Stimulated activated naive CD8-positive, alpha-beta T cell treated with anti-CD3 and anti-CD28 coated beads, Interleukin-15, Interleukin-2, amounts not matched to agents 100 ng/mL and 50 ng/mL, for 24 hours (primary cell): ENCODE data around the gene H2AZ2.
A peak's percentile ranks its signal among the peaks of the same experiment; 100 is the strongest.
"Not testable (repeated sequence)": the region's sequence is repeated elsewhere in the genome, so short reads cannot be mapped to it uniquely, and the experiment has no call there.

Source experiments
- H3K27ac Mint-ChIP-seq: one replicate; pipeline ENCODE4 v1.8.0; 2021; ENCODE audit warnings: mild to moderate bottlenecking, mixed read lengths
- H3K27me3 Mint-ChIP-seq: one replicate; pipeline ENCODE4 v1.8.0; 2021; ENCODE audit warnings: mixed read lengths
- H3K36me3 Mint-ChIP-seq: one replicate; pipeline ENCODE4 v1.8.0; 2021; ENCODE audit warnings: low read depth, mixed read lengths
- H3K4me1 Mint-ChIP-seq: one replicate; pipeline ENCODE4 v1.8.0; 2021; ENCODE audit warnings: low read depth, mixed read lengths
- H3K4me3 Mint-ChIP-seq: one replicate; pipeline ENCODE4 v1.8.0; 2021; ENCODE audit warnings: mild to moderate bottlenecking, mixed read lengths
- H3K9me3 Mint-ChIP-seq: one replicate; pipeline ENCODE4 v1.8.0; 2021; ENCODE audit warnings: mixed read lengths

H2AZ2 gene

GRCh38 chr7:44811093-44811492 lies 36.8 kb downstream of the H2AZ2 start:
- Mint-ChIP-seq H3K36me3 (no peaks in the 10 kb centered on the region), H3K9me3 (no peaks in the 10 kb centered on the region), H3K4me3 (no peak overlapping the region), H3K4me1 (no peaks in the 10 kb centered on the region), H3K27ac (no peak overlapping the region), H3K27me3 (no peaks in the 10 kb centered on the region)

GRCh38 chr7:44808914-44809393 lies 38.9 kb downstream of the H2AZ2 start:
- H3K27me3 Mint-ChIP-seq, result no peaks in the 10 kb centered on the region
- H3K4me1 Mint-ChIP-seq, result no peaks in the 10 kb centered on the region
- H3K4me3 Mint-ChIP-seq, result no peak overlapping the region
- no peaks in the 10 kb centered on the region for H3K36me3 Mint-ChIP-seq
- no peaks in the 10 kb centered on the region for H3K9me3 Mint-ChIP-seq
- H3K27ac Mint-ChIP-seq, result no peak overlapping the region

- Mint-ChIP-seq H3K27ac (no peak overlapping the region), H3K4me1 (peaks cover 9% of the 10 kb centered on the region), H3K27me3 (no peaks in the 10 kb centered on the region), H3K9me3 (no peaks in the 10 kb centered on the region), H3K36me3 (peaks cover 20% of the 10 kb centered on the region), H3K4me3 (no peak overlapping the region)
These were observed 41.9 kb downstream of the H2AZ2 start for GRCh38 chr7:44805950-44806349.

GRCh38 chr7:44803828-44804519 lies 43.9 kb downstream of the H2AZ2 start:
- Mint-ChIP-seq H3K27ac (peak overlapping the region; percentile 31), H3K36me3 (peaks cover 38% of the 10 kb centered on the region), H3K4me1 (peaks cover 25% of the 10 kb centered on the region)
- H3K4me3 Mint-ChIP-seq, H3K27me3 Mint-ChIP-seq, H3K9me3 Mint-ChIP-seq: not testable (repeated sequence)

- peaks cover 52% of the 10 kb centered on the region for H3K36me3 Mint-ChIP-seq
- no peak overlapping the region for H3K27ac Mint-ChIP-seq
- peaks cover 36% of the 10 kb centered on the region for H3K4me1 Mint-ChIP-seq
- no peak overlapping the region for H3K4me3 Mint-ChIP-seq
- H3K9me3 Mint-ChIP-seq, result no peaks in the 10 kb centered on the region
- no peaks in the 10 kb centered on the region for H3K27me3 Mint-ChIP-seq
These were observed 45.4 kb downstream of the H2AZ2 start for GRCh38 chr7:44802418-44803025.

- Mint-ChIP-seq H3K27ac (peak overlapping the region; percentile 32), H3K4me3 (peak overlapping the region; percentile 3)
These were observed 46.0 kb downstream of the H2AZ2 start for GRCh38 chr7:44801890-44802289.

GRCh38 chr7:44799939-44800338 lies 47.9 kb downstream of the H2AZ2 start:
- H3K4me1 Mint-ChIP-seq, result peaks cover 47% of the 10 kb centered on the region
- H3K27me3 Mint-ChIP-seq, result no peaks in the 10 kb centered on the region
- H3K9me3 Mint-ChIP-seq, result no peaks in the 10 kb centered on the region
- peak overlapping the region; percentile 79 for H3K27ac Mint-ChIP-seq
- peaks cover 57% of the 10 kb centered on the region for H3K36me3 Mint-ChIP-seq
- H3K4me3 Mint-ChIP-seq, result peak overlapping the region; percentile 74

More at GRCh38 chr7:44801890-44802289, 46.0 kb downstream of the H2AZ2 start:
- no peaks in the 10 kb centered on the region for H3K9me3 Mint-ChIP-seq
- peaks cover 57% of the 10 kb centered on the region for H3K36me3 Mint-ChIP-seq
- peaks cover 40% of the 10 kb centered on the region for H3K4me1 Mint-ChIP-seq
- H3K27me3 Mint-ChIP-seq, result no peaks in the 10 kb centered on the region

GRCh38 chr7:44798649-44799305 lies 49.1 kb downstream of the H2AZ2 start:
- Mint-ChIP-seq H3K9me3 (no peaks in the 10 kb centered on the region), H3K27me3 (no peaks in the 10 kb centered on the region), H3K27ac (peak overlapping the region; percentile 95), H3K4me3 (peak overlapping the region; percentile 97), H3K4me1 (peaks cover 47% of the 10 kb centered on the region), H3K36me3 (peaks cover 57% of the 10 kb centered on the region)

GRCh38 chr7:44797329-44798258 lies 50.3 kb downstream of the H2AZ2 start:
- H3K36me3 Mint-ChIP-seq, result peaks cover 52% of the 10 kb centered on the region
- H3K27me3 Mint-ChIP-seq, result no peaks in the 10 kb centered on the region
- H3K4me3 Mint-ChIP-seq, result peak overlapping the region; percentile 97

GRCh38 chr7:44796504-44797328 lies 51.2 kb downstream of the H2AZ2 start, which contains the start of gene PPIA:
PPIA (plus strand) TSS chr7:44796681; CDS start chr7:44796725, 44 bp downstream.
- no peaks in the 10 kb centered on the region for H3K27me3 Mint-ChIP-seq
- peaks cover 45% of the 10 kb centered on the region for H3K36me3 Mint-ChIP-seq

More at GRCh38 chr7:44797329-44798258, 50.3 kb downstream of the H2AZ2 start:
- H3K9me3 Mint-ChIP-seq, result no peaks in the 10 kb centered on the region
- peaks cover 47% of the 10 kb centered on the region for H3K4me1 Mint-ChIP-seq
- peak overlapping the region; percentile 95 for H3K27ac Mint-ChIP-seq

GRCh38 chr7:44796034-44796503 lies 51.8 kb downstream of the H2AZ2 start:
- H3K36me3 Mint-ChIP-seq, result peaks cover 39% of the 10 kb centered on the region
- H3K27me3 Mint-ChIP-seq, result no peaks in the 10 kb centered on the region
- H3K27ac Mint-ChIP-seq, result peak overlapping the region; percentile 95
- H3K4me3 Mint-ChIP-seq, result peak overlapping the region; percentile 97
- no peaks in the 10 kb centered on the region for H3K9me3 Mint-ChIP-seq
- peaks cover 40% of the 10 kb centered on the region for H3K4me1 Mint-ChIP-seq

More at GRCh38 chr7:44796504-44797328, 51.2 kb downstream of the H2AZ2 start, which contains the start of gene PPIA:
- H3K4me3 Mint-ChIP-seq, result peak within 1 kb of the TSS; percentile 97
- H3K9me3 Mint-ChIP-seq, result no peaks in the 10 kb centered on the region
- peak within 1 kb of the TSS; percentile 95 for H3K27ac Mint-ChIP-seq
- peaks cover 45% of the 10 kb centered on the region for H3K4me1 Mint-ChIP-seq

- Mint-ChIP-seq H3K27ac (no peak overlapping the region), H3K4me1 (peaks cover 24% of the 10 kb centered on the region), H3K36me3 (peaks cover 21% of the 10 kb centered on the region), H3K4me3 (peak overlapping the region; percentile 20), H3K27me3 (no peaks in the 10 kb centered on the region), H3K9me3 (no peaks in the 10 kb centered on the region)
These were observed 53.6 kb downstream of the H2AZ2 start for GRCh38 chr7:44794331-44794730.

- Mint-ChIP-seq H3K4me1 (peaks cover 22% of the 10 kb centered on the region), H3K27me3 (no peaks in the 10 kb centered on the region), H3K9me3 (no peaks in the 10 kb centered on the region), H3K36me3 (peaks cover 19% of the 10 kb centered on the region), H3K4me3 (no peak overlapping the region), H3K27ac (no peak overlapping the region)
These were observed 54.0 kb downstream of the H2AZ2 start for GRCh38 chr7:44793919-44794318.
